GM18861 (cell line): Measurements from ENCODE around the gene TENM3.

ENCODE experiments used
- ATAC-seq: cut with Tn5 transposase; IDR thresholded peaks from one replicate; pipeline ENCODE4 v1.9.1; 2021; ENCODE audit not compliant: unreplicated experiment

Gene TENM3

GRCh38 chr4:182828360-182829025 is 585.3 kb downstream of the TENM3 start:
- ATAC-seq: no peak

DNA sequence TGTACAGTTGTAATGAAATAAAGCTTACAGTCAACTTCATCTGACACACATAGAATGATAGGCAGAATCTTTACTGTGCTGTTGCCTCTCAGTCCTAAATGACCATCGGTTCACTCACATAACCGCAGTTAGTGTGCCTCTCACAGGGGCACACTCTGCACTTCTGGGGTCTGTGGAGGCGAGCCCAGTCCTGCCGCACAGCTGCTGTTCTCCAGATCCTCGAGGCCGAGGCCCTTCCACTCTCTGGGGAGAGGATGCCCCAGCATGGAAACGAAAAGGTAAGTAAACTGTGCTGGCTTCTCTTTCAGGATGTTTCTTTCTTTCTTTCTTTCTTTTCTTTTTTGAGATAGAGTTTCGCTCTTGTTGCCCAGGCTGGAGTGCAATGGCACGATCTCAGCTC is 586.0 kb downstream of the TENM3 start:
- no peak for ATAC-seq

GRCh38 chr4:182831376-182831775 is 588.2 kb downstream of the TENM3 start:
- no peak for ATAC-seq

DNA sequence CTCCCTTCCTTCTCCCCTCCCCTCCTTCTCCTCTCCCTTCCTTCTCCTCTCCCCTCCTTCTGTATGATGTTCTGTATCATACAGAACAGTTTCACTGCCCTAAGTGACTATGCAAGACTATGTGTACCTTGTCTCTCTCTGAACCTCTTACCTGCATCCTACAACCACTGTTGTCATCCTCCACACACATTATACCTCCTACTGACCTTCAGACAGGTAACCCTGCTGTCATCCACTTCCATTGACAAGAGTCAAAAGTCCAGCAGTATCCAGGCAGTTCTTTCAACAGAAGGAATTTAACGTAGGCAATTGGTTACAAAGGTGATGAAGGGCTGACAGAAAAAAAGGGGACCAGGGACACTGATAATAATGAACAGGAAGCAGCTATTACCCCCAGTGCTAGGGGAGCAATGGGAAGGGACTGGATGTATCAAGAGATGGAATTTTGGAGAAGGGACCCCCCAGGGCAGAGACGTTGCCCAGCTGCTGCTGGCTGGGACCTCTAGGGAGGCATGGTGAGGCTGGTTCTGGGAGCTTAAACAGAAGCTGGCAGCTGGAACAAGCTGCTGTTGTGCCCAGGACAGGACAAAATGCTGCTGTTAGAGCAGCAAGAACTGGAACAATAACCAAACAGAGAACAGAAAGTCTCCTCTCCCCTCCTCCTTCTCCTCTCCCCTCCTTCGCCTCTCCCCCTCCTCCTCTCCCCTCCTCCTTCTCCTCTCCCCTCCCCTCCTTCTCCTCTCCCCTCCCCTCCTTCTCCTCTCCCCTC is 589.3 kb downstream of the TENM3 start:
- ATAC-seq: no peak

GRCh38 chr4:182835006-182835740 is 592.0 kb downstream of the TENM3 start:
- ATAC-seq: no peak

GRCh38 chr4:182837831-182838230 is 594.6 kb downstream of the TENM3 start:
- ATAC-seq: no peak

GRCh38 chr4:182838535-182838934 is 595.3 kb downstream of the TENM3 start:
- ATAC-seq: no peak

DNA sequence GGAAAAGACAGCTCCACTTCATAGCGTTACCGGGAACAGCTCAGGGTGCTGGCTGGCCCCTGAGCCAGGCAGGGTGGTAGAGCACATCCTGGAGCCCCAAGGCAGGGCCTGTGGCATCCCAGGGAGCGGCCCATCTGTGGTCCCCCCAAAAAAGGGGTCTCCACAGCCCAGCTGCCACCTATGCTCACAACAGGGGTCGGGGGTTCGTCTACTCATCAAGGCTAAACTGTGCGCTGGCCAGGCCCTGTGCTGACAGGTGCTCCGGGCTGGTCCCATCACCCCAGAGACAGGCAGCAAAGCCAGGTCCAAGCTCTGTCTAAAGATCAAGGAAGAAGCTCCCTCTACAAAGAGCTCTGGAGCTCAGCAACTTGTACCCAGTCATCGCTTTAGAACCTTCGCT is 596.1 kb downstream of the TENM3 start:
- no peak for ATAC-seq

DNA sequence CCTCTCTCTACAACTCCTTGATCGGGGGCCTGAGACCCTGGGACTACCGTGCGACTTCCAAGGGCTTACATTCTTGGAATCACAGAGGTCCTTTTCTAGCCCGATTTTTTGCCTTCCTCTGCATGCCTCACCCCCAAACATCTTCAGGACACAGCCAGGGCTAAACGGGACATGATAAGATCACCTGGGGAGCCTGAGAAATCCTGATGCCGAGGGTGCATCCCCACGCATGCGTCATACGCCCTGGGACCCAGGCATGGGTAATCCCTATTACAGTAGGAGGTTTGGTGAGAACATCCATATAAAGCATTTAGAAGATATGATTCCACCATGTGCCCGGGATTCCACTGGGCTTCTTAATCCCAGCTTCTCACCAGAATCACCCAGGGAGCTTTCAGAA is 596.9 kb downstream of the TENM3 start:
- no peak for ATAC-seq

- ATAC-seq: no peak
Observed at GRCh38 chr4:182842104-182842600, 599.0 kb downstream of the TENM3 start.

DNA sequence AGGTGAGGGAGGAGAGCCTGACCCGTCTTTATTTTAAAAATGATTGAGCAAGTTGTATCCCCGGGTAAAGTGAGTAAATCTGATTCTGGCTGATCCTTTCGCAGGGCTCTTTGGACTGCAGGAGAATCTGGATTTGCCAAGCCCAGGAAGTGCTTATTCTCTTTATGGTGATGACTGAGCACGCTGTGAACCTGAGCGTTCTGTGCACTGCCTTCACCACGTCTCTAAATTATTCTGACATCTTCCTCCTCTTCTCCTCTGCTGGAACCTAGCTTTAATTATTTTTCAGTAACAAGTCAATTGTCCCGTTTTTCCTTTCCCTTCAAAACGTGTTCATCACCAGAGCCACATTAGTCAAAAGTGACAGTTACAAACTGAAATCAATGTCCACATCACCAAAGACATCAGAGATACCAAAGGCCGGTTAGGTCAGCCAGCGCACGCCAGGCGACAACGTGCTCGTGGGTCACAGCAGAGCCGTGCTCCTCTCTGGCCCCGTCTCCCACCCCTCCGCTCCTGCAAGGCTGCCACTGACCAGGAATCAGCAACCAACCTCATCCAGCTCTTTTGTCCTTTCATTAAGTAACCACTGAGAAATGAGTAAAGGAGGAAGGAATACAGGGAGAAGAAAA is 599.7 kb downstream of the TENM3 start:
- no peak for ATAC-seq

DNA sequence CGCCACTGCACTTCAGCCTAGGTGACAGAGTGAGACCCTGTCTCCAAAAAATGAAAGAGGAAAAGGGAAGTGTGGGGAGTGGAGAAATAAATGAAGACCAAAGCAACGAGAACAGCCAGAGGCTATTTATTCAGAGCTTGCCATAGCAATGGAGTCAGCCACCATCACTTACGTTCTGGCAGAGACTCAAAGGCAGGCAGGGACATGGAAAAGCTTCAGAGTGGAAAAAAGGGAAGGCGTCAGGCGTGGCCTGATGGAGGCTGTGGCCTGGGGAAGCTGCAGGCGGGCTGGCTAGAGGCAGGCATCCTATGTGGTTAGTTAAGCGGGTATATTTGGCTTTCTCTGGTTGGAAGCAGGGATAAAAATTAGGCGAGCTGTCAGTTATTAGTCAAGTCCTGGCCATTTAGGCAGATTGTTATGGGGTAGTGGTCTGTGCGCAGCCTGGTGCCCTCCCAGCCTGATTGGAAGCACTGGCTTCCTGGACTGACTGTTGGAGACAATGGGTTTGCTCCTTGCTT is 600.7 kb downstream of the TENM3 start:
- ATAC-seq: no peak

- ATAC-seq: no peak
Observed at GRCh38 chr4:182845618-182846017, 602.4 kb downstream of the TENM3 start.

DNA sequence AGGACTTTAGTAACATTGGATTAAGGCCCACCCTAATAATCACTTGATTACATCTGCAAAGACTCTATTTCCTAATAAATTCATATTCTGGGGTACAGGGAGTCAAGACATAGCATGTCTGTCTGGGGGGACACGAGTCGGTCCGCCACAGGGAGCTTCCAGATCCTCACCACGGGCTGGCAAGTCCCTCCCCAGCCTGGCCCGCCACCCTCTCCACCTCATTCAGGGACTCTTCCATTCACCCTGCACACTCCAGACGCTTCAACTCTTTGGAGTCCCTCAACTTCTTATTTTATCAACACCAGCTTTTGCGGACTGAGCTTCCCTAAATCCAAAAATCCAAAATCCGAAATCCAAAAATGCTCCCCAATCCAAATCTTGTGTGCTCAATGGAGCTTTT is 602.8 kb downstream of the TENM3 start:
- ATAC-seq: no peak

- ATAC-seq: no peak
Observed at GRCh38 chr4:182847576-182848450, 604.6 kb downstream of the TENM3 start.

DNA sequence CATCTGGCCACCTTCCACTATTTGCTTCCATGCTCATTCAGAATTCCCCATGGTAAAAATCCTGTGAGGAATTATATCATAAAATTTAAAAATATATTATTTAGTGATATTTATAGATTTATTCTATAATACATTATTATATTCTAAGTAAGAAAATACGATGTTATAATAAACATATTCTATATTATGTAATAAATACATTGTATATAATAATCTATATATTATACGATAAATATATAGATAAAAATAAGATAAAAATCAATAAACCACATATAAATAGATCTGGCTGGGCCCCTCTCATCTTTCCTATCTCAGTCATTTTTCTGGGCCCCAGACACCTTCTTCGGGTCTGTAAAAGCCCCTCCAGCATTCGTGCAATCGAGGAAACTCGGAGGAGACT is 605.5 kb downstream of the TENM3 start:
- no peak for ATAC-seq
